NCI-H69 (cell line): ENCODE results near the gene TERB2.
"Not testable (repeated sequence)": the region's sequence is repeated elsewhere in the genome, so short reads cannot be mapped to it uniquely, and the experiment has no call there.

Experiments used
- DNase-seq: peaks from one replicate; lab custom pipeline; 2025; lab: John Stamatoyannopoulos, UW

TERB2 gene

GRCh38 chr15:45003731-45004410 lies 47.4 kb downstream of the TERB2 start:
- DNase-seq = not testable (repeated sequence)

- DNase-seq = not testable (repeated sequence)
Measured at GRCh38 chr15:45004590-45005175, 48.2 kb downstream of the TERB2 start.

GRCh38 chr15:45009046-45009445 lies 52.6 kb downstream of the TERB2 start:
- DNase-seq = no peak

- DNase-seq = not testable (repeated sequence)
Measured at GRCh38 chr15:45015114-45015513, 58.6 kb downstream of the TERB2 start.

- not testable (repeated sequence) for DNase-seq
Measured at GRCh38 chr15:45020222-45020900, 63.9 kb downstream of the TERB2 start.

- DNase-seq = not testable (repeated sequence)
Measured at GRCh38 chr15:45020901-45021259, 64.4 kb downstream of the TERB2 start.

- DNase-seq = no peak
Measured at GRCh38 chr15:45021348-45021747, 64.9 kb downstream of the TERB2 start.

- peak; percentile 98 for DNase-seq
Measured at GRCh38 chr15:45022871-45023658, 66.6 kb downstream of the TERB2 start, which contains the start of gene SORD. SORD (plus strand) TSS chr15:45023195; CDS start chr15:45023284, 89 bp downstream.

GRCh38 chr15:45023659-45024225 lies 67.3 kb downstream of the TERB2 start:
- peak; percentile 62 for DNase-seq

- DNase-seq = peak; percentile 14
Measured at GRCh38 chr15:45024649-45025048, 68.2 kb downstream of the TERB2 start.

GRCh38 chr15:45025627-45026026 lies 69.1 kb downstream of the TERB2 start:
- not testable (repeated sequence) for DNase-seq

- no peak for DNase-seq
Measured at GRCh38 chr15:45026651-45027190, 70.2 kb downstream of the TERB2 start.

GRCh38 chr15:45027220-45027619 lies 70.7 kb downstream of the TERB2 start:
- DNase-seq = no peak
